NB4 (cell line): ENCODE measurements around the gene NAPSA.

Experiments used
- CTCF ChIP-seq: IDR thresholded peaks from one replicate; pipeline ENCODE4 v1.5.1; 2012; ENCODE audit warnings: low read depth, low read length
- MAX ChIP-seq: IDR thresholded peaks from 2 replicates; pipeline ENCODE4 v1.6.1; 2011; ENCODE audit warnings: low read depth, low read length
- POLR2A ChIP-seq: IDR thresholded peaks from 2 replicates; pipeline ENCODE4 v1.6.1; 2011; ENCODE audit warnings: mild to moderate bottlenecking; ENCODE audit not compliant: insufficient read length; ENCODE audit errors: extremely low read depth

GRCh38 chr19:50406829-50407228 lies 41.4 kb upstream of the NAPSA start:
- TF ChIP-seq CTCF (no peak), POLR2A (no peak), MAX (no peak)
